Activated CD4-positive, alpha-beta T cell treated with anti-CD3 and anti-CD28 coated beads, Interleukin-2, Interleukin-4, amounts not matched to agents 100 ng/mL and 50 ng/mL, durations not matched to agents 16 hours and 8 hours (primary cell): Measurements from ENCODE around the gene PLA2G4A.

Source experiments
- DNase-seq: peaks from one replicate; pipeline ENCODE4 v3.0.0-alpha.2; 2020; ENCODE audit warnings: low spot score

PLA2G4A gene

DNA sequence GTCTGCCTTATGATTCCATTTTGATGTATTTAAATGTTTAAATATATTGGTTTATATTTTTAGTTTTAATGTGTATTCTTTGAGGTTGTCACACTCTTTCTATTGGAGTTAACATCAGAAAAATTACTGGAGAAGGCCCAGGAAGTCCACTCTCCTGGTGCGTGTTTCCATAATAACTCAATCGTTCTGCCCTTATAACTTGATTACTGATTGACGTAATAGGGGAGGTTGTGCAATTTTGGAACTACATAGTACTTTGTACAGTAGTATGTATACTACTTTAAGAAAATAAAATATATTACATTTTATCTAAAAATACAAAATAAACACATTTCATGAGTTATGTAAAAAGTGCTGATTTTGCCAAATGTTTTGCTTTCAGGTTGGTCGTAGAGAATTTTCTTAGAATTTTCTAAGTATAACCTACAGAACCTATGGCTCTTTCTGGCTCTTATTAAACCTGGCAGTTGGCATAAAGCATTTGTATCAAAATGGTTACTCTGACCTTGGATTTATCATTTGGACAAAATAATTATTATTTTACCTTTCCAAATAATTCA is 5.7 kb downstream of the PLA2G4A start:
- no peak for DNase-seq

GRCh38 chr1:186835448-186835847 is 6.7 kb downstream of the PLA2G4A start:
- no peak for DNase-seq

- no peak for DNase-seq
Observed at GRCh38 chr1:186837806-186838205, 9.1 kb downstream of the PLA2G4A start.

GRCh38 chr1:186838380-186839040 is 9.8 kb downstream of the PLA2G4A start:
- DNase-seq, result no peak

DNA sequence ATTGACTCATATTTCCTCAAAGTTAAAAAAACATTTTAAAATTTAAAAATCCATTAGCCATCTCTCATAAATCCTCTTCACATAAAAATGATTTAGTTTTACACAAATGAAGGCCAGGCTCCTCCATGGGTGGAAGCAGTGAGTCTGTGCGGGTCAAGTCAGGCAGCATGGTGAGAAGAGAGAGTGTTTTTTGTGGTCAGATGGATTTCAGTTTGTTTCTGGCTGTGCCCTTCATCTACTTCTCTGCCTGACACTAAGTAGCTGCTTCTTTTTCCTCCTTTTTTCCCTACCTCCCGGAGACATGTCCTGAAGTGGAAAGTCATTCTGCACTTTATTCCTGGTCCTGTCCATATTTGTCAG is 10.3 kb downstream of the PLA2G4A start:
- DNase-seq, result no peak

DNA sequence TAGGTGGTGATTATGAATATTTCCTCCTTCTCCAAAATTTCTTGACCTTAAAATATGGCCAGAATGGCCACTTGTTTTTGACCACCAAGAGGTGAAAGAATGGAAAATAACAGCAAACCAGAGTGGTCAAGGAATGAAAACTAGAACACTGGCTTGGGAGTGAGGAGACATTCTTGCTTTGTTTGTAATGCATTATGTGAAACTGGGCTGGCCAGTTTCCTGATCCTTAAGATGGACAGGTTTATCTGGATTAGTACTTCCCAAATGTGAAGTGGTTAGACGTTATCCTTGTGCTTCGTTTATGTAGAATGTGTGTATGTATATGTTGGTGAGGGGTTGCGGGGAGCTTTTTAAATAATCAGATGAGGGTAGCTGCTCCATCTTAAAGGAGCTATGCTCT is 12.8 kb downstream of the PLA2G4A start:
- DNase-seq, result no peak

DNA sequence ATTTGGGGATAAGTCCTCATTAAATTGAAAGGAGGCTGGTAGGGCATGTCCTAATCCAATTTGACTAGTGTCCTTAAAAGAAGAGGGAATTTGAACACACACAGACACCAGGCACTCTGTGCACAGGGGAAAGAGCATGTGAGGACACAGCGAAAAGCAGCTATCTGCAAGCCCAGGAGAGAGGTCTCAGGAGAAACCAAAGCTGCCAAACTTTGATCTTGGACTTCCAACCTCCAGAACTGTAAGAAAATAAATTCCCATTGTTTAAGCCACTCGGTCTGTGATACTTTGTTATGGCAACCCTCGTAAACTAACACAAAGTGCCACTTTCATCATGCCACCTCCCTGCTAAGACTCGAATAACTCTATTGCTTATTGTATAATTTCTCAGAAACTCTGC is 13.8 kb downstream of the PLA2G4A start:
- no peak for DNase-seq

DNA sequence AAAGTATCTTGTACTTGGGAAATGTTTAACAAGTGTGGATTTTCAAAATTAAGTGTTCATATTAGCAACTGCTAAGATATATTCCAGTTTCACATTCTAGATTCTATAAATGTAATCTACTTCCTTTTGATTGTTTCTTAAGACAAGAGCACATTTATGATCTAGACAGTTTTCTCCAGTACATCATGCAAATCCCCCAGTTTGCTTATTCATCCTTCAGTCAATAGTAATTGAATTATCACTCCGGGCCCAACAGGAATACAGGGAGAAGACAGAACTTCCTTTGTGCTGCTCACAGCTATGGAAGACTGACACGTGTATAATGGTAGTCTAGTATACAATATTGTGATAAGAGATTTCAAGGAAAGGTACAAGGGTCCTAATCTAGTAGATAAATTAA is 14.5 kb downstream of the PLA2G4A start:
- DNase-seq, result no peak

DNA sequence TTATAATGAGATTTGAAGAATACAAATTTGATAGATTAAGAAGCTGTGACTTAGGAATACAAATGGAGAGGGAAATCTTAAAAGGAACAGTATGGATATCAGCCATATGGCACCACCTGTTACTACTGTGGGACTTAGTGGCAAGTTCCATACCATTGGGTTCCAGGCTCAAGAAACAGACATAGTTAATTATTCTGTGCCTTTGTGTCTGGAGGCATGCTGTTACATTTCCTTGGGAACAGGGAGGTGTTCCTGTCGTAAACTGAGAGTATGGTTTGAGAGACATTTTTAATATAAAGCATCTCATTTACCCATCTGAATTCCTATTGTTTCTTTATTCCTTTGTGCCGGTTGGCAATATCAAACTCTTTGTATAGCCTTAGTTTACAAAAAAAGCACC is 15.2 kb downstream of the PLA2G4A start:
- no peak for DNase-seq

DNA sequence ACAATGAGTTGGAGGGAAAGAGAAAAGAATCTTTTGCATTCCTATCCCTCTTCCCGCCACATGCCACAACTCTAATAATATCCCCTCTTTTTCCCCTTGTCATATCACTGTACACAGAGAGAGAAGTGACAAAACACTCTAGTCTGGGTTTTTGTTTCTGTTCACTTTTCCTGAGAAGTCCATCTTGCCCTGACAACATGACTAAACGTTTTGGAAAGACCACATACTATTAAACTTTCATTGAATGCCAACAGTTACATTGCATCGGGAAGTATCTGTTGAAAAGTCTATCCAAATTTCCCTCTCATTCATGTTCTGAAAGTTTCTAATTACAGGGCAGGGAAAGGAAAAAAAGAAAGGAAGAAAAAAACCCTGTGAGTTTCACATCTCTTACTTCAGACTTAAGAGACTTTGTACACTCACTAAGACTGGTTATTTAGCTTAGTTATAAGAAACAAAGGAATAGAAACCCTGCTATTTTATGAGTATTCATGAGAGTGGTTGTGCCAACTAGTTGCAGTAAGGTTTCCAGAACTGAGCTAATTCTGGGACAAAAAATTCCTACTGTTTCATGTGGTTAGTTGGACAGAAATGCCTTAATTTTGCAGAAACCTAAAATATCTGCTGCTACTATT is 16.9 kb downstream of the PLA2G4A start:
- no peak for DNase-seq

GRCh38 chr1:186848509-186849130 is 19.9 kb downstream of the PLA2G4A start:
- no peak for DNase-seq

DNA sequence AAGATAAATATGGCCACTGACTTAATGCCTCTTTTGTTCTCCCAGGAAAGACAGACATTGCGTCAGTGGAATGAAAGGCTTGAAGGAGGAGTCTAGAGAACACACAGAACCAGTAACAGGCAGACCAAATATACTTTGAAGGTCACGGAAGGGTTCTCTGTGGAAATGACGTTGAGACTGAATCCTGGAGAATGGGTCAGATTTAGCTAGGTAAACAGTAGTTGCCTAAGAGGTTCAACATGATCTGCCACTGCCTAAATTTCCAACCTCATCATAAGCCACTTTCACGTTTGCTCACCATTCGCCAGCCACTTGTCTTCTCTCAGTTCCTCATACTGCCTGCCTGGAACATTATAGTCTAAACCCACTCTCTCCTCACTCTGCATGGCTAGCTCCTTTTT is 20.5 kb downstream of the PLA2G4A start:
- DNase-seq, result no peak

GRCh38 chr1:186849826-186850225 is 21.1 kb downstream of the PLA2G4A start:
- DNase-seq, result no peak

- no peak for DNase-seq
Observed at GRCh38 chr1:186854102-186854501, 25.4 kb downstream of the PLA2G4A start.

DNA sequence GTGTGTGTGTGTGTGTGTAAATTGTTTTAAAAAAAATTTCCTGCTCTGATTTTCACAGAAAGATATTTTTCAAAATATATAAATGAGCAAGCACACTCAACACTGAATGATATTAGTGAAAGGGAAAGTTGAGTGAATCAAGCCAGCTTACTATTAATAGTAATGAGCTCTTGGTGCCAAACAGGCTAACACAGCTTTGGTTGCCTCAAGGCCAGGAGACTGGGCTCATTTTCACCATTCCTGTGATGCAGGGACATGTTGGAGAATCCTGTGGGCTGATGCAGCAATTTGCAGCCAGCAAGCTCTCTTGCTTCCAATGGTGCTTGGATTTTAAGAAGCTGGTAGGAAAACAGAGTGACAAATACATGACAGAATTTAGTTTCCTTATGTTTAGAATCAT is 30.2 kb downstream of the PLA2G4A start:
- no peak for DNase-seq

- DNase-seq, result no peak
Observed at GRCh38 chr1:186859995-186860394, 31.2 kb downstream of the PLA2G4A start.

- no peak for DNase-seq
Observed at GRCh38 chr1:186864296-186864695, 35.5 kb downstream of the PLA2G4A start.

DNA sequence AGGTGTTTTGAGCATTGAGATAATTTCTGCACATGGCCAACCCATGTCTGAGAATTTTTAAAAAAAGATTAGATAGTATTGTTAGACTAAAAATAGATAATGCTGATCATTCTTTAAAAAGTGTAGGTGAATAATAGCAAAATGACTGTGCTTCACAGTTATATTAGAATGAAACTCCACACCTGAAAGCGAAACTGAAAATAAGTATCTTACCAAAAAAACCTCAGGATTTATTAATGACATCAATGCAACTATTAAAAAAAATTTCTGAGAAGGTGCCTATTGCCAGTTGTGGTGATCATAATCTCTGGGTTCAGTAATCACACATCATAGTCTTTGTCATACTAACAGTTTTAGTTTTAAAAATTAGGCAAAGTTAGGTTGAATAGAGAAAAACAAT is 36.5 kb downstream of the PLA2G4A start:
- DNase-seq, result peak; percentile 10

DNA sequence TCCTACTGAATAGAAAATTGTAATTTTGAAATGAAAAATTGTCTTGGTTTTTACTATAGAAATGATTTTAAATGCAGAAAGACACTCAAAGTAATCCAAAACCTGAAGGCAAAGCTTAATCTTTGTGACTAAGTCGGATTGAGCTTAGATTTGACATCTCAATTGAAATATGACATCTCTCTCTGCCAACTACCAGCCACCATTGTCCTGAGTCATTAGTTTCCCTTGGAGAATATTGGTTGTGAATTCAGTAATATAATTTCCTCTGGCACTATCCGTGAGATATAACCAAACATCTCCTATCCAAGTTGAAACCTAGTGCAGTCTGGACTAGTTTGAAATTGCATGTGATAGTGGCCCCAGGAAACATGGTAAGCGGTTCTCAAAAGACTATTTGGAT is 37.1 kb downstream of the PLA2G4A start:
- no peak for DNase-seq

DNA sequence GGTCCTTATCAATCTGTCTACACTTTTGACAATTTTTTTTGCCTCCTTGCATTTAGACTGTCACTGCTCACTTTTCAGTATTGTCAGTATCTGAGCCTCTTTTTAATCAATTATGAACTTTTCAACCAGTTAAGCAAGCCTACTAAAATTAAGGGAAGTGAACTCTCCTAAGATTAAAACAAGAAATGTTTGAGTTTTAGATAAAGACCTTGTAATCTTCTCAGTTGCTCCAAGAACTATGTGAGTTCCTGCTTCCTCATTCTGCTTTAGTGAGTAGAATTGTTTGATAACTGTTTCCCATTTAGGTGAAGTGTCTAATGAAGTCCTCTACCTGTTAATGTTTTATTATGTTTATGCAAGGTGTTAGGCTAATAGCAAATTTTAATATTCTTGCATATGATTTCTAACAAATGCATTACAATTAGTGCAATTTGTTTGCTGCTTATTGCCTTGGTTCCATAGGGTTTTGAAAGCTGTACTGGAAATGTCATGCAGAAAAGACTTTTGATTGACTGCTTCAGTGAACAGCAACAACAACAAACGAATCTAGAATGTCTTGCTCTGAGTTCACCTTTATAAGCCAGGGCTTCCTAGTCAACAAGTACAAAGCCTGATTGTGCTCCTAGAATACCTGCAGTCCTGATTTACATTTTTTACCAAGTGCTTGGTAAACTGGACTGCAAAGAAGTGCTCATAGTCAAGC is 40.9 kb downstream of the PLA2G4A start:
- DNase-seq, result no peak

- no peak for DNase-seq
Observed at GRCh38 chr1:186871784-186872183, 43.0 kb downstream of the PLA2G4A start.

- no peak for DNase-seq
Observed at GRCh38 chr1:186872291-186872690, 43.5 kb downstream of the PLA2G4A start.

DNA sequence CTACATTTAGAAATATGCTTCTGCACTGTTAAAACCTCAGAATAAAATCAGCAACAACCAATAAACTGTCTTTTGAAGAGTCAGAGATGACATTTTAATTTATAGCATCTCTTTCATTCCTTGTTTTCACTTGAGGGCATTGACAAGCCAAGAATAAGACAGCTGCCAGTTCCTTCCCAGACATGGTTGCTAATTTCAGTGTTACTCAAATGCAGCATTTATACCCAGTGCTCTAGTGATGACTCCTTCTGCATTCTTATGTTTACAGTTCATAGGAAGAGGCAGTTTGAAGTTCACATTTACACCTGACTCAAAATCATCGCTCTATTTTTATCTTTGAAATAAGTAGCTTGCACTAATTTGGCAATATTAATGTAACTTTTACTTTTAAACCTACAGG is 44.9 kb downstream of the PLA2G4A start:
- no peak for DNase-seq
